HG03025 (cell line): ENCODE results near the gene YPEL3.
"Not testable (repeated sequence)": the region's sequence is repeated elsewhere in the genome, so short reads cannot be mapped to it uniquely, and the experiment has no call there.

ENCODE experiments used
- ATAC-seq: cut with Tn5 transposase; IDR thresholded peaks from one replicate; pipeline ENCODE4 v1.9.1; 2021; ENCODE audit warnings: mild to moderate bottlenecking, moderate library complexity; ENCODE audit not compliant: unreplicated experiment, low FRiP score

The YPEL3 gene

GRCh38 chr16:30096105-30096861, at the start of gene YPEL3:
TSS of gene YPEL3 (minus strand) at chr16:30096213. CDS start at chr16:30095482, 731 bp downstream.
- ATAC-seq, result no peak

- no peak for ATAC-seq
These were observed 49.6 kb upstream of the YPEL3 start for GRCh38 chr16:30145657-30146056.

- no peak for ATAC-seq
These were observed 48.9 kb upstream of the YPEL3 start for GRCh38 chr16:30144917-30145316.

- no peak for ATAC-seq
These were observed 48.0 kb upstream of the YPEL3 start for GRCh38 chr16:30144017-30144416.

- ATAC-seq, result no peak
These were observed 47.3 kb upstream of the YPEL3 start for GRCh38 chr16:30143347-30143702.

GRCh38 chr16:30142672-30143346, 46.8 kb upstream of the YPEL3 start:
- no peak for ATAC-seq

- ATAC-seq, result no peak
These were observed 45.7 kb upstream of the YPEL3 start for GRCh38 chr16:30141750-30142149.

GRCh38 chr16:30139583-30140481, 43.8 kb upstream of the YPEL3 start:
- no peak for ATAC-seq

GRCh38 chr16:30137897-30138296, 41.9 kb upstream of the YPEL3 start:
- ATAC-seq, result no peak

- no peak for ATAC-seq
These were observed 41.1 kb upstream of the YPEL3 start for GRCh38 chr16:30136971-30137605.

GRCh38 chr16:30132591-30132990, 36.6 kb upstream of the YPEL3 start:
- no peak for ATAC-seq

- ATAC-seq, result no peak
These were observed 36.0 kb upstream of the YPEL3 start for GRCh38 chr16:30131869-30132475.

GRCh38 chr16:30127993-30128392, 32.0 kb upstream of the YPEL3 start:
- ATAC-seq, result no peak

- not testable (repeated sequence) for ATAC-seq
These were observed 29.7 kb upstream of the YPEL3 start for GRCh38 chr16:30125690-30126089.

- ATAC-seq, result no peak
These were observed 29.0 kb upstream of the YPEL3 start for GRCh38 chr16:30124985-30125379.

- no peak for ATAC-seq
These were observed 26.7 kb upstream of the YPEL3 start for GRCh38 chr16:30122604-30123160.

- no peak for ATAC-seq
These were observed 25.9 kb upstream of the YPEL3 start for GRCh38 chr16:30121741-30122571.

GRCh38 chr16:30120340-30121105, 24.5 kb upstream of the YPEL3 start:
- no peak for ATAC-seq
